NAMALWA (cell line): ENCODE data around the gene MUC4.
"Not testable (repeated sequence)": the region's sequence is repeated elsewhere in the genome, so short reads cannot be mapped to it uniquely, and the experiment has no call there.

ENCODE experiments used
- DNase-seq: peaks from one replicate; pipeline ENCODE4 v3.0.0-alpha.2; 2015; ENCODE audit warnings: low spot score

The MUC4 gene

DNA sequence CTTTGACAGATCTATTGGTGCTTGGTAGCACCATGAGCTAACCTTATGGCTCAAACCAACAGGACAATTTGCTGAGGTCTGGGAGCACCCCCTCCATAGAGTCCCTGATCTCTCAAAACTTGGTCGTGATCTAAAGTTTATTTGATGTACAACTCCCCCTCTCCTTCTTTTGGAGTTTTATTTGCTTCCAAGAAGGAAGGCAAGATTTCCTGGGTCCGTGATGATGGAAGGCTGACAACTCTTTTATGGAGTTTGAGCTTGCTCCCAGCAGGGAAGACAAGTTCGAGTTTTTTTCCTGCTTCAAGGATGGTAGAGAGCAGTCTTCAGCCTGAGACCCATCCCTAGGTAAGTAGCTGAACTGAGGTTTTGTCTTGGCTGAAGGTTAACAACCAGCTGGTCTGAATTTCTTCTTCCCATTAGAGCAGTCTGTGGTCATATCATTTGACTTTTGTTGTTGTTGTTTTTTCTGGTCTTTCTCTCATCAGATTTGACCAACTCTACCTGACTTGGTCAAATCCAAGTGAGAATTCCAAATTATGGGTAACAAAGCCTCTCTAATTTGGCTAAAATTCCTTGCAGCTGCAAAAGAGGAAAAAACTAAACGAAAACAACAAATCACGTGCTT lies 93.8 kb downstream of the MUC4 start:
- DNase-seq = no peak

DNA sequence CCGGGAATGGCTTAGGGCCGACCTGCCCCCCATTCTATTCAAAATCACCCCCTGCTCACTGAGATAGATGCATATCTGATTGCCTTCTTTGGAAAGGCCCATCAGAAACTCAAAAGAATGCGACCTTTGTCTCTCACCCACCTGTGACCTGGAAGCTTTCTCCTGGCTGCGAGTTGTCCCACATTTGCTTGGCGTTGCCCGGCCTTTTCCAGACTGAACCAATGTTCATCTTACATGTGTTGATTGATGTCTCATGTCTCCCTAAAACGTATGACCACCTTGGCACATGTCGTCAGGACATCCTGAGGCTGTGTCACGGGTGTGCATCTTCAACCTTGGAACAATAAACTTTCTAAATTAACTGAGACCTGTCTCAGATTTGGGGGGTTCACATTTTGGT lies 94.3 kb downstream of the MUC4 start:
- DNase-seq = no peak

DNA sequence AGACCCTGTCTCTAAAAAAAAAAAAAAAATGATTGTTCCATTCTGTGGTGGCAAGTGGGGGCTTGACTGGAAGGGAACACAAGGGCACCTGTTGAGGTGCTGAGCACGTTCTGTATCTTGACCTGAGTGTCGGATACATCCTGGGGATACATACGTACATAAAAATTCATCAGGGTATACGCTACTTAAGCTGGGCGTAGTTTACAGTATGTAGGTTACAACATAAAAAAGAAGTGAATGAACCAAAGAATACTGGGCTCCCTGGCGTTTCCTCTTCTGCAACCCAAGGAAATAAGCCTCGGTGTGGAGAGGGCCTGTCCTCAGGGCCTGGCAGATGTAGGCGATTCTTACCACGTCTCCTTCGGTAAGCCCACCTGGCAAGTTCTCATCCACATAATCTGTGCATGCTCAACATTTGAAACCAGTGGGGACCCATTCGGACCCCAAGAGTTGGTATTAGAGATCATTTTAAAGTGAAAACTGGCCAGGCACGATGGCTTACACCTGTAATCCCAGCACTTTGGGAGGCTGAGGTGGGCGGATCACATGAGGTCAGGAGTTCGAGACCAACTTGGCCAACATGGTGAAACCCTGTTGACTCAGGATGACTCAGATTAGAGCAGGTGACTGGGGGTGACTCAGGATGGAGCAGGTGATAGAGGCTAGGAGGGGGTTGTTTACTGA lies 96.0 kb downstream of the MUC4 start:
- no peak for DNase-seq

DNA sequence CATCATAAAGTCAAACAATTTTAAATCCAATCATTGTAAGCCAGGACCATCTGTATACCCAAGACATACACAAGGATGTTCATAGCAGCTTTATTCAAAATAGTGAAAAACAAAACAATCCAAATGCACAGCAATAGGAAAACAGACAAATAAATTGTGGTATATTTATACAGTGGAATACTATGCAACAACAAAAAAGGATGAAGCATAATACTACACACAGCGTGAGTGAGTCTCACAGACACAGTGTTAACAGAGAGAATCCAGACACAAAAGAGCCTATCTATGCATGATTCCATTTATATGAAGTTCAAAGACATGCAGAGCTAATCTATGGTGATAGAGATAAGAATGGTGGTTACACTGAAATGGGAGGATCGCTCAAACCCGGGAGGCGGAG lies 96.6 kb downstream of the MUC4 start:
- no peak for DNase-seq

DNA sequence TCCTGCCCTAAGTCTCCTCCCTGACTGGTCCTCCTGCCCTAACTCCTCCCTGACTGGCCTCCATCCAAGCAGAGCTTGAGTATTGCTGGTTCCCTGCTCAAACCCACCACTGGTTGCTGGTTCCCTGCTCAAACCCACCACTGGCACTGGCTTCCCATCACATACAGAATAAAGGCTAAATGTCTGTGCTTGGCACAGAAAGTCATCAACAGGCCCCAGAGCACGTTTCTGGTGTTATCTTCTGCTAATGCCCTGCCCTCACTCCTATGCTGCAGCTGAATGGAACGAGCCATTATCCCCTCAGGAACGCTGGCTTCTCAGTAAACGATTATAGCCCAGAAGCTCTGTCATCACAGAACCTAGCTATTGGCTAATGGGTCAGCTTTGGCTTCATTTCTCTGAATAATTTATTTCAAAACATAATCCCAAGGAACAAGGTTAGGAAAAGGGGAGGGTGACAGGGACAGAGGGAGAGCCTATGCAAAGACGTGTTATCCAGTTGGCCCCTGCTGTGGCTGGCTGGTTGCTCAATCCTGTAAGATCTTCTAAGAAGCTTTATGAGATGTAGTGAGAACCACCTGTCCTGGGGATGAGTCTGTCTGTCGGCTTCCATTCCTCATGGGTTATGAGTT lies 97.2 kb downstream of the MUC4 start:
- no peak for DNase-seq

DNA sequence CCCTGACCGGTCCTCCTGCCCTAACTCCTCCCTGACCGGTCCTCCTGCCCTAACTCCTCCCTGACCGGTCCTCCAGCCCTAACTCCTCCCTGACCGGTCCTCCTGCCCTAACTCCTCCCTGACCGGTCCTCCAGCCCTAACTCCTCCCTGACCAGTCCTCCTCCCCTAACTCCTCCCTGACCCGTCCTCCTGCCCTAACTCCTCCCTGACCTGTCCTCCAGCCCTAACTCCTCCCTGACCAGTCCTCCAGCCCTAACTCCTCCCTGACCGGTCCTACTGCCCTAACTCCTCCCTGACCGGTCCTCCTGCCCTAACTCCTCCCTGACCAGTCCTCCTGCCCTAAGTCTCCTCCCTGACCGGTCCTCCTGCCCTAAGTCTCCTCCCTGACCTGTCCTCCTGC lies 98.6 kb downstream of the MUC4 start:
- DNase-seq = not testable (repeated sequence)

DNA sequence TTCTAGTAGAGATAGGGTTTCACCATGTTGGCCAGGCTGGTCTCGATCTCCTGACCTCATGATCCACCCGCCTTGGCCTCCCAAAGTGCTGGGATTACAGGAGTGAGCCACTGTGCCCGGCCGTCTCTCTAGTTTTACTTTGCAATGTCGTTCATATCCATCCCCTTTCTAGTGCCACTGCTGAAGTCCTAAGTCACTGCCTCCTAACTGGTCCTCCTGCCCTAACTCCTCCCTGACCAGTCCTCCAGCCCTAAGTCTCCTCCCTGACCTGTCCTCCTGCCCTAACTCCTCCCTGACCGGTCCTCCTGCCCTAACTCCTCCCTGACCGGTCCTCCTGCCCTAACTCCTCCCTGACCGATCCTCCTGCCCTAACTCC lies 99.2 kb downstream of the MUC4 start:
- peak; percentile 34 for DNase-seq

DNA sequence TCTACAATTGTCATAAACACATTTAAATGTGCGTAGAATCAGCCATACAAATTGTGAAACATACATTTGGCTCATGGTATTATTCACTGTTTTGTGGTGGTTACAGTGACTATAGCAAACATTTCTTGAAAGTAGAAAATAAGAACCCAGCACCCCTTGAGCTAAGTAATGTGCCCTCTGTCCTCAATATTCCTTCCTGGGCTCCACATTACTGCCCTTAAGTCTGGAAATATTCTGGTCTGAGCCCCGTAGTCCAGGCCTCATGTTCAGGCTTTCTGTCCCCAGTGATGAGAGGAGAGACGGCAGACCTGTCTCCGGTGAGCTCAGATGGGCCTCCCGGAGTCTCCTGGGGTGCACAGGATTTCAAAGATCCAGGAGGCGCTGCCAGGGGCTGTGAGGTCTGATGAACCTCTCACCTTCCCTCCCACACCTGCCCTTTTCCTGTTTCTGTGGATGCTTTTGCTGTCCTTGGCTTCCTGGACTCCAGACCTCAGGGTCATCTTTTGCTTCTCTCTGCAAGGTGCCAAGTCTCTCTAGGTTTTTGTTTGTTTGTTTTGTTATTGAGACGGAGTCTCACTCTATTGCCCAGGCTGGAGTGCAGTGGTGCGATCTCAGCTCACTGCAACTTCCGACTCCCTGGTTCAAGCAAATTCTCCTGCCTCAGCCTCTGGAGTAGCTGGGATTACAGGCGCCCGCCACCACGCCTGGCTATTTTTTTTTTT lies 99.8 kb downstream of the MUC4 start:
- DNase-seq = peak; percentile 35

DNA sequence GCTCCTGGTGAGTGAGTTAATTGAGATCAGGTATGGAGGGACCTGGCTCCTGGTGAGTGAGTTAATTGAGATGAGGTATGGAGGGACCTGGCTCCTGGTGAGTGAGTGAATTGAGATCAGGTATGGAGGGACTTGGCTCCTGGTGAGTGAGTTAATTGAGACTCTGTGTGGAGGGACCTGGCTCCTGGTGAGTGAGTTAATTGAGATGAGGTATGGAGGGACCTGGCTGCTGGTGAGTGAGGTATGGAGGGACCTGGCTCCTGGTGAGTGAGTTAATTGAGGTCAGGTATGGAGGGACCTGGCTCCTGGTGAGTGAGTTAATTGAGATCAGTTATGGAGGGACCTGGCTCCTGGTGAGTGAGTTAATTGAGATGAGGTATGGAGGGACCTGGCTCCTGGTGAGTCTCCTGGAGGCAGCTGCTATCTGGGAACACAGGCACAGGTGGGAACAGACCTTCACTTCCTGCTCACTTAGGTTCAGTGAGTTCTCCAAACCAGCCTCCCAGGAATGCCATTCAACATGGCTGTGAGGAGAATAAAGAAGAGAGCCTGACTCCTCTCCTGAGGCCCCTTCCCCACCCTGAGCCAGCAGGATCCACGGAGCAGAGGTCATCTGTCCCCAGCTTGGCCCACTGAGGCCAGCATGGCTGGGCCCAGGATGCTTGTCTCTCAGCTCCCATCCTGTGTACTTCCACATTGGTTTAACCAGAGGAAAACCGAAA lies 100.5 kb downstream of the MUC4 start:
- DNase-seq = not testable (repeated sequence)

DNA sequence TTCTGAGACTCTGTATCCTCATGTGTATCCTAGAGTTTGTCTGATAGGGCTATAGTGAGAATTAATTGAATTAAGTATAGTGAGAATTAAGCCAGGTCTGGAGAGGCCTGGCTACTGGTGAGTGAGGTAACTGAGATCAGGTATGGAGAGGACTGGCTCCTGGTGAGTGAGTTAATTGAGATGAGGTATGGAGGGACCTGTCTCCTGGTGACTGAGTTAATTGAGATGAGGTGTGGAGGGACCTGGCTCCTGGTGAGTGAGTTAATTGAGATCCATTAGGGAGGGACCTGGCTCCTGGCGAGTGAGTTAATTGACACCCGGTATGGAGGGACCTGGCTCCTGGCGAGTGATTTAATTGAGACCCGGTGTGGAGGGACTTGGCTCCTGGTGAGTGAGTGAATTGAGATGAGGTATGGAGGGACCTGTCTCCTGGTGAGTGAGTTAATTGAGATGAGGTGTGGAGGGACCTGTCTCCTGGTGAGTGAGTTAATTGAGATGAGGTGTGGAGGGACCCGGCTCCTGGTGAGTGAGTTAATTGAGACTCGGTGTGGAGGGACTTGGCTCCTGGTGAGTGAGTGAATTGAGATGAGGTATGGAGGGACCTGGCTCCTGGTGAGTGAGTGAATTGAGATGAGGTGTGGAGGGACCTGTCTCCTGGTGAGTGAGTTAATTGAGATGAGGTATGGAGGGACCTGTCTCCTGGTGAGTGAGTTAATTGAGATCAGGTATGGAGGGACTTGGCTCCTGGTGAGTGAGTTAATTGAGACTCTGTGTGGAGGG lies 101.4 kb downstream of the MUC4 start:
- not testable (repeated sequence) for DNase-seq

DNA sequence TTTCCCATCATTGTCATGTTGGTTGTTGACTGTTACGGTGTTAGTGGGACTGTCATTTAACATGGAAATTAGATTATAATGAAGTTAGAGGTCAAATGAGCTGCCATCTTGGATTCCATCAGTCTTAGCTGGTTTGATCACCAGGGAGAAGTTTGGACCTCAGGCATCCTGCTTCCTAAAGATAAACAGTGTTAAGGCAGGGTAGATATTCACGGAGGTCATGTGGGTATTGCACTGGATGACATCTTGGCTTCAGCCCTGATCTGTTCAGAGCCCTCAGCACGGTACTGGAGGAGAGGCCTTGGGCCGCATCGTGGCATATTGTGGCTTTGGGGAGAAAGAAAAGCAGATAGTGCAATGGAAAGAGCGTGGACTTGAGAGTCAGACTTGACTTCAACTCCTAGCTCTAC lies 102.0 kb downstream of the MUC4 start:
- DNase-seq = no peak

DNA sequence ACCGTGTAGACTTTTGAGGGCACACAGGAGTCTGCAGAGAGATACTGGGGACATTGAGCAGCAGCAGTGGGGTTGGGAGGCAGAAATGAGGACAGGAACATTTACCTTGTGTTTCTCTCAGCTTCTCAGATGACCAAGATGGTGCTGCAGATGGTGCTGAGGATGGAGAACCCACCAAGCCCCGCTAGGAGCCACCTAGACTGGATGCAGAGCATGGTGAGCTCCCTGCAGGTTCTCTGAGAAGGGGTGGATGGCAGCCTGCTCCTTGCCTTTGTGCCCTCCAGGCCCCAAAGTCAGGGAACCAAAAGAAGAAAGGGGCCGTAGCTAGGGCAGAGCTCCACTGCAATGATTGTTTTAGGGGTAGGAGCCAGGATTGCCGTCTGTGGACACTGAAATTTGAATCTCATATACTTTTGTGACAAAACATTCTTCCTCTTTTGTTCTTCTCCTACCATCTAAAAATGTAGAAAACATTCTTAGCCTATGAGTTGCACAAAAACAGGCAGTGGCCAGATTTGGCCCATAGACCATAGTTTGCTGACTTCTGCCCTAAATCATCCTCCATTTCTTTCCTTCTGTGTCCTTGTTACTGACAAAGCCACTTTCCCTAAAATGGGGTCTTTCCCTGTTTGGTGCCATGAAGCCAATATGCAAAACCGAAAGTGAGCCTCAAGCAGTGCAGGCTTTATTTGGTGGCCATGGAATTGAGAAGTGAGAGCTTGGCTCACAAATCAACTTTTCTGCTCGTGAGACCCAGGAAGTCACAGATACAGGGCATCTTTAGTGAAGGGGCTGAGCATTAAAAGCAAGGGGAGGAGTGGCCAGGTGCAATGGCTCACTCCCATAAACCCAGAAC lies 102.9 kb downstream of the MUC4 start:
- no peak for DNase-seq

DNA sequence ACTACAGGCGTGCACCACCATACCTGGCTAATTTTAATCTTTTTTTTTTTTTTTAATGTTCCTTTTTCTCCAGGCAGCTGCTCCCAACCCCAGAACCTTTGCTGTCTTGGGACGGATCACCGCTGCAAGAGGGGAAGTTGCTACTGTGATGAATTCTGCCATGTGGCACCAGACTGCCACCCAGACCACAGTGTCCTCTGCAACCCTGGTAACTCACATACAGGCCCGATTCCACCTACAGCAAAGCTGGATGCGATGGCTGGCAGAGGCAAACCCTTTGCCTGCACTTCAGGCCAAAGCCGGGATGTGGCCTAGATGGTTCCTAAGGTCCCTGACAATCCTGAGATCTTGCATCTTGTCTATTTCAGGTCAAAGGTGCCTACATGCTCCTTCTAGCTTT lies 103.7 kb downstream of the MUC4 start:
- no peak for DNase-seq

DNA sequence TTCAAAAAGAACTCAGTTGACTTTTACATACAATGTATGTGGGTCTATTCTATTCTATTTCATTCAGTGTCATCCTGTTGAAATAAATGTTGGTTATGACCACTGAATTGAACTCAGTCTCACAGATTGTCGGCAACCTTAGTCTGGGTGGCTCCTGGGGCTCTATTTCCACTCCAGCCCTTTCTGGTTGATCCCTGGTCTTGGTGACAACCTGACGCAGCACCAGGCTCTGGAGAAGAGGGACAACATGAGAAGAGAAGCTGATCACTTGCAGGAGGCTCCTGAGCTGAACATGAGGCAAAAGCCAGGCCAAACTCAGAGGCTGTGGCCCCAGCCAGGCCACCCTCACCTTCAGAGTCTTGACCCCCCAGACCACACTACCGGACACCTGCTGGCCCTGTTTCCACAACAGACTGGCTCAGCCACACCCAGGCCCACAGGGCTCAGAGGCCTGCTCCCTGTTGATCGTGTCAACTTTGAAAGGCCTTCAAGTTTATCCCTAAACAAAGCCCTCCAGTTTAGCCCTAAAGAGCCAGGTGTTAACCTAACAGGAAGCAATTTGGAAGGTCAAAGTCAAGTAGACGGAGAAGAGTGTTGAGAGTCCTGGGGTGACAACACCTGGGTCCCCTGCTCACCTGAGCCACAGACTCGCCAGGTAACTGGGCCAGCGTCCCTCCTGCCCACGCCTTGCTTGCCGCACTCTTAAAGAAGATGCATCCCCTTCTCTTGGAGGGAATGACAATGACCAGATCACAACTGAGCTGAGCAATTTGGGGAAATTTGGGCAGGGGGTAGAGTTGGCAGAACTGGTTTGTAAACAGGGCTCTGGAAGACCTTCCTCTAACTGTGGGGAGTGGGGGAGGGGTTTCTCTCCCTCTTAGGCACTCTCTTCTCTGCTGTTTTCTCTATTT lies 106.4 kb downstream of the MUC4 start:
- DNase-seq = no peak

DNA sequence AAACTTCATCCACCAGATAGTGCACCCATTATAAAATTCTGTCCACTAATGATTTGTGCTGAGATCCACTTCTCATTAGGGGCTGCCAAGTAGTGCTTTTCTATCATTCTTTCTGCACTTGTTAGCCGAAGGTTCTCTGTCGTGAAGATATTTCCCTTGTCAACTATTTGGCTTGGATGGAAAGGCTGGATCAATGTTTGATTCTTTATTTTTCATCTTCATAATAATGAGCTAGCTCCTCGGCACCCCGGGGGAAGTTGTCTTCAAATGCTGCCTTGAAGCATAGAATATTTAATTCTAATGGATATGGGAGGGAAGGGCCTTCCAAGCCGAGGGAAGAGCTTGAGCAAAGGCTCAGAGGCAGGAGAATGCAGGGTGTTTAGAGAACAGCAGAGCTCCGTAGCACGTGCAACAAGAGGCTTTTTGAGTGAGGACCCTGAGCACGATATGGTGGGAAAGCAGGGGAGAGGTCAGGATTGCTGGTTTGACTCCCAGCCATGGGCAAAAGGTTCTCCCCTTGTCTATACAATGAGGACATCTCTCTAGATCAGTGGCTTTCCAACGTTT lies 107.2 kb downstream of the MUC4 start:
- no peak for DNase-seq

DNA sequence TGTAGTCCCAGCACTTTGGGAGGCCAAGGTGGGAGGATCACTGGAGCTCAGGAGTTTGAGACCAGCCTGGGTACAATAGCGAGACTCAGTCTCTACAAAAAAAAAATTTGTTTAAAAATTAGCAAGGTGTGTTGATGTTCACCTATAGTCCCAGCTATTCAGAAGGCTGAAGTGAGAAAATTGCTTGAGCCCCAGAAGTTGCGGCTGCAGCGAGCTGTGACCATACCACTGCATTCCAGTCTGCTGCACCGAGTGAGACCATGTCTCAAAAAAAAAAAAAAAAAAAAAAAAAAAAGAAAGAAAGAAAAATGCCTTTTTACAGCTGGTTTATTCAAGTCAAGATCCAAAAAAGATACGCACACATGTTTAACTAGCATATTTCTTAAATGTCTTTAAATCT lies 108.0 kb downstream of the MUC4 start:
- DNase-seq = no peak

DNA sequence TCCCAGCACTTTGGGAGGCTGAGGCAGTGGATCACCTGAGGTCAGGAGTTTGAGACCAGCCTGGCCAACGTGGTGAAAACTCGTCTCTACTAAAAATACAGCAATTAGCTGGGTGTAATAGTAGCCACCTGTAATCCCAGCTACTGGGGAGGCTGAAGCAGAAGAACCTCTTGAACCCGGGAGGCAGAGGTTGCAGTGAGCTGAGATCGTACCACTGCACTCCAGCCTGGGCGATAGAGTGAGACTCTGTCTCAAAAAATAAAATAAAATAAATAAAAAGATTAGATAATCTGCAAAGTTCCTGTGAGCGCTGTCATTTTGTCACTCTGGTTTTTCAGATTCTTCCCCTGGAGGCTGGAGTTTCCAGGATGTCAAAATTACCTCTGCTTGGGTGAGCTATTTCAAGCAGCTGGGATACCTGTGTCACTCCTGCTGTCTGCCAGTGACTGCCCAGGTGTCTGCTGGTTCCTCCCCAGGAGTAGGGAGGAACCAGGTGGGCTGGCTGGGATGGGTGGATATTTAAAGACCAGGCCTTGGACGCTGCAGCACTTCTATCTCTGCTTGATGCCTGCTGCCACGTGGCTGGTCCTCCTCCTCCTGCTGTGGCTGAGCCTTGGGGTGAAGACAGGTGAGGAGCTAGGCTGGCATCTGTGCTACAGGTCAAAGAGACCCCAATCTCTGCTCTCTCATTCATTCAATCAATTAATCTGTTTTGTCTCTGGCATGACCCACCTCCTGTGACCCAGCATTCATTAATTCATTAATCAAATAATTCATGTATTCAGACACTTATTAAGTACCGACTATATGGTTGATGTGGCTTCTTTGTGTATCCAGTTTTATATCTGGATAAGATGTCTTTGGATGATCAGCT lies 110.5 kb downstream of the MUC4 start:
- no peak for DNase-seq

DNA sequence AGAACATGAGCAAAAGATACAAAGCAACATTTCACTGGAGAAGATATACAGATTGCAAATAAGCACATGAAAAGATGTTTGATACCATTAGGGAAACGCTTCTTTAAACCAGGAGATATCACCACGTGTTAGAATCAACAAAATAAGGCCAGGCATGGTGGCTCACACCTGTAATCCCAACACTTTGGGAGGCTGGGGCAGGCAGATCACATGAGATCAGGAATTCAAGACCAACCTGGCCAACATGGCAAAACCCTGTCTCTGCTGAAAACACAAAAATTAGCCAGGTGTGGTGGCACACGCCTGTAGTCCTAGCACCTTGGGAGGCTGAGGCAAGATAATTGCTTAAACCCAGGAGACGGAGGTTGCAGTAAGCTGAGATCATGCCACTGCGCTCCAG lies 111.4 kb downstream of the MUC4 start:
- DNase-seq = no peak
